Fibroblast of skin of abdomen (primary cell): ENCODE data around the gene DNAH3.
A peak's percentile ranks its signal among the peaks of the same experiment; 100 is the strongest.
"Not testable (repeated sequence)": the region's sequence is repeated elsewhere in the genome, so short reads cannot be mapped to it uniquely, and the experiment has no call there.

Source experiments
- DNase-seq: peaks from one replicate; pipeline ENCODE4 v3.0.0-alpha.2; 2013

DNAH3 gene

DNA sequence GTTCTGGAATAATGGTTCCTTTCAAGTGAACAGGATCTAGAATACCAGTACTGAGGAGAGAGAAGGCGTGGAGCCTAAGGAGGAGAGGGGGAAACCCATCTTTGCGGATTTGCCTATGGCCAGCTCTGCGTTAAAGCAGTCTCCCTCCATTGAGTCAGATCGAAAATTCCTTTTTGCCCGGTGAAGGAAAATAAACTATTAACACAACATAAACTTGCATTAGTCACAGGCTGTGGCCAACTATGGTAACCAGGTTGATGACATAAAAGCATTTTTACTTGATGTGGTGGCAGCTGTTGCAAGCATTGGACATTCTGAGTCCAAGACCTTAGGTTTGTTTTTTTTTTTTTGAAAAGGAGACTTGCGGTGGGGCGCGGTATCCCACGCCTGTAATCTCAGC is 16.7 kb upstream of the DNAH3 start:
- DNase-seq = peak; percentile 87

- DNase-seq = no peak
Observed at GRCh38 chr16:21166561-21166961, 15.9 kb upstream of the DNAH3 start.

DNA sequence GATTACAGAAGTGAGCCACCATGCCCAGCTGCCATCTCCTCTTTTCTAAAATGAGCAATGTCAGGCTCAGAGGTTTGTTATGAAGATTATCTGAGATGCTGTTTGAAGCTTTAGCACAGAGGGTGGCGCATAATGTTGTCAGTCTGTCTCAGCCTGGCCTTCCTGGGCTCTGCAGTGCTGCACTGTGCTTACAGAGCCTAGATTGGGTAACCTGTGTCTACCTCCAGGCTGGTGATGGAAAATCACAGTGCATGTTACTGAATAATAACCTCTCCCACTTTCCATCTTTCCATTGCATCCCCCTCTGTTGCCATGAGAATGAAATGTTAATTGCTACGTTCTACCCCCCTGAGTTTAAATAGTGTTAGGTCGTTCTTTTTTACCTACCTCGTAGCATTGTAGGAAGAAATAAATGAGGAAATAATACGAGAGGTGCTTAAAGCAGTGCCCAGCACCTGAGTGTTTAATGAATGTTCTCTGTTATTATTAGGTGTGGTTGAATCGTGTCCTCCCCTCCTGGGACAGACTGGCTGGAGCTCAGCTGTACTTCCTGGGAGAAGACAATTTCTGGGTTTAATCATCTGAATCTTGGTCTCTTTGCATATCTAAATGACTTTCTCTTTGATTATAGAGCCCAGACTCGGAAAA is 14.0 kb upstream of the DNAH3 start:
- no peak for DNase-seq

DNA sequence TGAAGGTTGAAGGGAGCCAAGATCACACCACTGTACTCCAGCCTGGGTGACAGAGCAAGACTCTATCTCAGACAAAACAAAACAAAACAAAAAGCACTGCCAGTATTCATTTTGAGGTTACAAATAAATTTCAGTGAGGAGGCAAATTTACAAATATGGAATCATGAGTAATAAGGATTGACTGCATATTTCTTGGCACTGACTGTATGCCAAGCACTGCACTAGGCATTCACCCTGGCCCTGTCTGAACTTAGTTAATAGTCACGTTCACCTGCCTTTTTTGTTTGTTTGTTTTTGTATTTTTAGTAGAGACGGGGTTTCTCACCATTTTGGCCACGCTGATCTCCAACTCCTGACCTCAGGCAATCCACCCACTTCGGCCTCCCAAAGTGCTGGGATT is 12.9 kb upstream of the DNAH3 start:
- DNase-seq = no peak

- peak; percentile 70 for DNase-seq
Observed at GRCh38 chr16:21162661-21163151, 12.1 kb upstream of the DNAH3 start.

DNA sequence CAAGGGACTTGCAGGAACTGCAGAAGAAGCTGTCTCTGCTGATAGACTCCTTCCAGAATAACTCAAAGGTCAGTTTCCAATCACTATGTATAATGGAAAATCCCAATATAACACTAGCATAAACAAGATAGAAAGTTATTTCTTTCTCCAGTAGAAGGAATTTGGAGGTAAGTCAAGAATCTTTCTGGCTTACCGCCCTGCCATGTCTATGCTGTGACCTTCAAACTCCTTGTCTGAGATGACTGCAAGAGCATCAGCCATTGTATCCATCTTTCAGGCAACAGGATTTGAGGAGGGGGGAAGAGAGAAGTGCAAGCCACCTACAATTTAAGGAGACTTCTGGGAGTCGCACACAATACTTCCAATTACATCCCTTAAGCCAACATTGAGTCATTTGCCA is 10.6 kb upstream of the DNAH3 start:
- DNase-seq = no peak

DNA sequence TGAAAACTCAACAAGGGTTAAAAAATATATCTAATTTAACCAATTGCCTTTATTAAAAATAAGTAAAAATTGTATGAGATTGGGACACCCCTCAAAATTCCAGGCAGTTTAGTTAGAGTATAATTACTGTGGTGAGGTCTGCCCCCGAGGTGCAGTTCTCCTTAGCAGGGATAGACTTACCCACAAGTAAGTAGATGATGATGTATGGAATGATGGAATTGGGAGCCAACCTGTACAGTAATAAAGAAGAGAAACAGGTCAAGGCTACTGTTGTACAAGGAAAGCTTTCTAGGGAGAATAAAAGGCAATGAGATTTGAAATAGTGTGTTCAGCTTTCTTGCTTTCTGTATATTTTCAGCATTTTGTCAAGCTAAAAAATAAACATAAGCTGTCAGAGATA is 9.6 kb upstream of the DNAH3 start:
- no peak for DNase-seq

DNA sequence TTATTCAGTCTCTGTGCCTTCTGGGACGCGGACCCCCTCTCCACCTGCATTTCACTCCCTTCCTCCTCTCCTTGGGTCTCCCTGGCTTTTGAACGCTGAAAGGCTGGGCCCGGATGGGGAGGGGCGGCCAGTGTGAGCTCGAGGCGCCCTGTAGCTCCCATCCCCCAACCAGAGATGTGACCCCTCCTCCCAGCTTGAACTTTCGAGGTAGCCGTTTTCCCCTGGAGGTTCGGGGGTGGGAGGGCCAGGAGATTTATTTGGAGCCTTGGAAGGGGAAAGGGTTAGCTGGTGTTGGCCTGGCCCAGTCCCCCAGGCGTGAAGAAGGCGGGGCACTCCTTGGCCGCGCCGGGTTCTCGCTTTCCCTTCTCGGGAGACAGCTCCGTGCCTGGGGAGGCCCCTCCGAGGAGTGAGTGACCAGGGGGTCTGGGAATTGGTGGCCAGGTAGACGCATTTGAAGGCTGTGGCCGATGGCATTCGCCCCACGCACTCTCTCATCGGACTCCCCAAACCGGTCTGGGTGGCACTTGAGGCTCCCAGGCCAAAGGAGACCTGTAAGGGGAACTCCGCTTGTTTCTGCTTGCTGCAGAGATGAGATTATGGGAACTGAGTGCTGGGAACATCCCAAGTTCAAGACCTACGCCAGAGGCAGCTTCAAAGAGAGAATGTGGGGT is 8.8 kb upstream of the DNAH3 start:
- DNase-seq = no peak

DNA sequence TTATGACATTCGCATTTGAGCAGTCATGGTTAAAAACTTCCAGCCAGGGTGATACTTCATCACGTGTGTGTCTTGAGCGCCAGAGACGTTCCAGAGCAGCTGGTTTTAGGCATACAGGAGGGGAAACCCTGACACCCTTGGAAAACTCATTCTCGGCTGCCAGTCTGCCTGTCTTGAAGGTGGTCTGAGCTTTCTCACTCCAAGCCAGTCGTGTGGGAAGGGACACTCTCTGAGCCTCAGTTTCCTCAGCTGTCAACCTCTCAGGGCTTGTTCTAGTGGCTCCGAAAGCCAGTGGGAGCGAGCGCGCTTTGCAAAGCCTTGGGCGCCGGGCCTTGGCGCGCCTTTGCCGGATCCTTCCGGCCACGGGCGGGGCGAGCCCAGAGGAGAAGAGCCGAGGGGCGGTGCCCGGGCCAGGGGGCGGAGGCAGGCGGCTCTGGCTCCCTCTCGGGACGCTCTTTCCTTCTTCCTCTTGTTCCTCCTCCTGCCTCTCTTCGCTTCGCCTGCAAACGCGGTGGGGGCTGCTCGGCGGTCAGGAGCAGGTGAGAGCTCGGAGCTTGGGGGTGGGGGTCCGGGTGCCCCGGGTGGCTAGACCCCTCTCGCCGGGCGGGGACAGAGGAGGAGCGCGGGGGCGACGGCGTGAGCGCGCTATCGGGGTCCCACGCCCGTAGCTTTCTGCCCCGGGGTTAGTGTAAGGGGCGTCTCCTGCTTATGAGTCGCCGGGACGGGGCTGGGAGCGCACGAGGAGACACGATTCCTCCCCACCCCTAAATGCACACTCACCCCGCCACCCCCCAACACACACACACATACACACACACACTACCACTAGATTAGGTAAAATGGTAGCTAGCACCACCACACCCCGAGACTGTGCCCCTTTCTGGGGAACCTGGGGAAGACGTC is 7.8 kb upstream of the DNAH3 start, which contains the start of gene LDAF1:
LDAF1 (plus strand) TSS at position 467 of the 903 bp plus-strand sequence. CDS start 2,509 bp downstream, outside the sequence.
- peak; percentile 76 for DNase-seq

DNA sequence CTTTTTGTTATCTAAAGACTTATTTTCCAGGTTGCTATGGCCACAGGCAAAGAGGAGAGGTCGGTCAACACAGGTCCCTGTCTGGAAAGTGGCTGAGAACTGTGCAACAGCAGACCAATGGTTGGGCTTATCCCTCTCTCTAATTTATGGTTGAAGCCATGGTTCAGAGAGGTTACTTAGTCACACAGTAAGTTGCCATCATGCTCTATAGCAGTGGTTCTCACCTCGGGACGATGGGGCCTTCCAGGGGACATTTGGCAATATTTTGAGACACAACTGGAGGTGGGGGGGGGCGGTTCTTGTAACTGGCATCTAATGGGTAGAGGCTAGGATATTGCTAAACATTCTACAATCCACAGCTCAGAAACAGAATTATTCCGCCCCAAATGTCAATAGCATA is 7.0 kb upstream of the DNAH3 start:
- DNase-seq = no peak

- DNase-seq = peak; percentile 84
Observed at GRCh38 chr16:21156767-21157467, 6.3 kb upstream of the DNAH3 start.

- DNase-seq = not testable (repeated sequence)
Observed at GRCh38 chr16:21156011-21156410, 5.4 kb upstream of the DNAH3 start.

GRCh38 chr16:21153124-21153729 is 2.6 kb upstream of the DNAH3 start:
- not testable (repeated sequence) for DNase-seq

DNA sequence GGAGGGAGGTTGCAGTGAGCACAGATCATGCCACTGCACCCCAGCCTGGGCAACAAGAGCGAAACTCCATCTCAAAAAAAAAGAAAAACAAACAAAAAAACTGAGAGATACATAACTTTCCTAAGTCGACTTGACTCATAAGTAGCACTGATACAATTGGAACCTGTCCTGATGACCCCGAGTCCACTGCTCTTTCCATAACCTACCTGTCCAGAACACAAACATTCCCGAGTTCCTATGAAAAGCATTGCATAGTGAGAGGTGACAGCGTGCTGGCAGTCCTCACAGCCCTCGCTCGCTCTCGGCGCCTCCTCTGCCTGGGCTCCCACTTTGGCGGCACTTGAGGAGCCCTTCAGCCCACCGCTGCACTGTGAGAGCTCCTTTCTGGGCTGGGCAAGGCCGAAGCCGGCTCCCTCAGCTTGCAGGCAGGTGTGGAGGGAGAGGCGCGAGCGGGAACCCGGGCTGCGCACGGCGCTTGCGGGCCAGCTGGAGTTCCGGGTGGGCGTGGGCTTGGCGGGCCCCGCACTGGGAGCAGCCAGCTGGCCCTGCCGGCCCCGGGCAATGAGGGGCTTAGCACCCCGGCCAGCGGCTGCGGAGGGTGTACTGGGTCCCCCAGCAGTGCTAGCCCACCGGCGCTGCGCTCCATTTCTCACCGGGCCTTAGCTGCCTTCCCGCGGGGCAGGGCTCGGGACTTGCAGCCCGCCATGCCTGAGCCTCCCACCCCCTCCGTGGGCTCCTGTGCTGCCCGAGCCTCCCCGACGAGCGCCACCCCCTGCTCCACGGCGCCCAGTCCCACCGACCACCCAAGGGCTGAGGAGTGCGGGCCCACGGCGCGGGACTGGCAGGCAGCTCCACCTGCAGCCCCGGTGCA is 1.7 kb upstream of the DNAH3 start:
- DNase-seq = not testable (repeated sequence)

- DNase-seq = no peak
Observed at GRCh38 chr16:21145738-21146137, 4.9 kb downstream of the DNAH3 start.

DNA sequence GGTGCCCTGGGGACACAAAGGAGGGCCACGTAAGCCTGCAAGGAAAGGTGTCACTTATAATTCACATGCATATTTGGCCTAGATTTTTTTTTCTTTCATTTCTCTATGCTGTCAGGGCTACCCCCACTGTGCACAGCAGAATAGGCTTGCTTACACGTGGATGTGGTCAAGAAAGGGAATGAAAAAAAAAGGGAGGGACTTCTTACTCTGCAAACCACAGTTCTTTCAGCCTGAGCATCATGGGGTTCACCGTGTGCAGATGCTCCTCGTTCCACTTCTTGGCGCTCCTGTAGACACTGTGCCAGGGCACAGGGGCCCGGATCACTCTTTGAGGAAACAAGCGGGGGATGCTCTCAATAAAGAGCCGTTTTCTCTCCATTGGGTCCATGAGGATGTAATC is 16.6 kb downstream of the DNAH3 start:
- DNase-seq = no peak

DNA sequence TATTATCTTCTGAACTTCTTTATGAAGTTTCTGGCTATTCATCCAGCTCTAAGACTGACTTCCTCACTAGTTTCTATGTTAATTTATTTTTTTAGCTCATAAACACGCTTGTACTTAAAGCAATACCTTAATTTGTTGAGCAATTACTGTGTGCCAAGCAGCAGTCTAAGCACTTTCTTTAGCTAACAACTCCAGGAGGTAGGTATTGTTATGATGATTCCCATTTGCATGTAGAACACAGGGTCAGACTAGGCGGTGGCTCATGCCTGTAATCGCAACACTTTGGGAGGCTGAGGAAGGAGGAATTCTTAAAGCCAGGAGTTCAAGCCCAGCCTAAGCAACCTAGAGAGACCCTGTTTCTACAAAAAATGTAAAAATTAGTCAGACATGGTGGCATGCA is 19.8 kb downstream of the DNAH3 start:
- DNase-seq = no peak

DNA sequence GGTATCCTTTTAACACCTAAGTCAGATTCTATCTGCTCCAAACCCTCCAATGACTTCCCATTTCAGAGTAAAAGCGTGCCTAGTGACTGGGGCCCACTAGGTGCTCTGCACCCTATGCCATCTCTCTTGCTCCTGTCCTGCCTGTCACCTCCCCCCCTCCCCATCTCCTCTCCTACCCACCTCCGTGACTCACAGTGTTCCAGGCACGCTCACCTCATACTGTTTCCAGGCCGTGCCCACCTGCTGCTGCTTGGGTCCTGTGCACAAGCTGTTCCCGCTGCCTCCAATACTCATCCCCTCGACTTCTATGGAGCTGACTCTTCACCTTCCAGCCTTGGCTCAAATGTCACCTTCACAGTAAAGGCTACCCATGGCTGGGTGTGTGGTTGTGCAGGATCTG is 21.7 kb downstream of the DNAH3 start:
- DNase-seq = no peak

GRCh38 chr16:21126518-21126917 is 24.1 kb downstream of the DNAH3 start:
- no peak for DNase-seq

DNA sequence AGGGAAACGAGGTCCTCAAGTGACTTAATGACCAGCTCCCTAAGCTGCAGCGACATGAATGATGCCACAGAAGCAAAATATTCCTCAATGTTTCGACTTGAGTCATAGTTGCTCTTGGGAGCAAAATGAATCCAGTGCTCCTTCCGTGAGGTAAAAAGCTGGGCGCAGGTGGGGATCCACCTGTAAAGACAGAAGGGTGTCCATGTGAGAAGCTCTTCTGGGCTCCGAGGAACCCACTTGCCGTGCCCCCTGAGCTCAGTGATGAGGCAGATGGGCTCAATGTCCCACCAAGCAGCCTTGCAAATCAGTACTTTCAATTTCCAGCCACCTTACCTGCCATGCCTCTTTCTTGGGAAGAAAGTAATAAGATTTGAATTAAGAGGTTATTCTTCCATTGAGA is 25.5 kb downstream of the DNAH3 start:
- no peak for DNase-seq

DNA sequence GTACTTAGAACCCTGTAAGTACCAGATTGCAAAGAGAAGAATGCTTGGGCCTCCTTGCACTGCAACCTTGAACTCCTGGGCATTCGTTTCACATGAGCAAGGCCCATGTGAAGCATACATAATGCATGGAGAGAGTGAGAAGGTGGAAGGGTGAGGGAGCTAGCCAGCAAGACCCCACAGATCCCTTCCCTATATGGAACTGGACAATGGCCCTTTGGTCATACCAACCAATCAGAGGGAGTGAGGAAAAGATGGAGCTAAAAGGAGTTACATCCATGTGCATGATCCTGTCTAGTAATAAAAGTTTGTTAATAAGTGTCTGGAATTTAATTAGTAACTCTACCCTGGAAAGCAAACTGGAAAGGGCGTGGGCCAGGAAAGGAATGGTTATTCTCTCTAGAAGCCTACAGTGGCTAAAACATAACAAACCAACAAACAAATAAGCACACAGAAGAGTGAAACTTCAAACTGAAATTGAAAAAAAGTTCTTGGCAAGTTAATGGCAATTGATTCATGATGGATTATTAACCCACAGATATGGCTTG is 29.6 kb downstream of the DNAH3 start:
- DNase-seq = no peak
